Nephron (organoid): ENCODE data around the gene GNL1.
"Not testable (repeated sequence)": the region's sequence is repeated elsewhere in the genome, so short reads cannot be mapped to it uniquely, and the experiment has no call there.

ENCODE experiments used
- H3K27ac Mint-ChIP-seq, 3 experiments: 2 replicates each; pipeline ENCODE4 v1.8.0; 2020; ENCODE audit warnings: mixed read lengths in 3 of 3, mild to moderate bottlenecking in 2 of 3, moderate library complexity in 1 of 3
- H3K27me3 Mint-ChIP-seq: 2 replicates; pipeline ENCODE4 v1.8.0; 2021; ENCODE audit warnings: low read depth, mild to moderate bottlenecking, moderate library complexity, mixed read lengths
- H3K36me3 Mint-ChIP-seq: 2 replicates; pipeline ENCODE4 v1.8.0; 2020; ENCODE audit warnings: low read depth, mixed read lengths
- H3K4me1 Mint-ChIP-seq: 2 replicates; pipeline ENCODE4 v1.8.0; 2020; ENCODE audit warnings: mixed read lengths
- H3K4me3 Mint-ChIP-seq, 3 experiments: 2 replicates each; pipeline ENCODE4 v1.8.0; 2020; ENCODE audit warnings: mild to moderate bottlenecking in 3 of 3, mixed read lengths in 3 of 3, moderate library complexity in 2 of 3
- H3K9me3 Mint-ChIP-seq: 2 replicates; pipeline ENCODE4 v1.8.0; 2020; ENCODE audit warnings: mixed read lengths
- TF ChIP-seq, protein P1 (sequence below), 3 experiments: fragments of 200-600 bp; sonication (generic); IDR thresholded peaks; one replicate each; pipeline ENCODE4 v1.5.0; 2021; ENCODE audit warnings: antibody characterized with exemption in 3 of 3; ENCODE audit not compliant: unreplicated experiment in 3 of 3

The GNL1 gene

DNA sequence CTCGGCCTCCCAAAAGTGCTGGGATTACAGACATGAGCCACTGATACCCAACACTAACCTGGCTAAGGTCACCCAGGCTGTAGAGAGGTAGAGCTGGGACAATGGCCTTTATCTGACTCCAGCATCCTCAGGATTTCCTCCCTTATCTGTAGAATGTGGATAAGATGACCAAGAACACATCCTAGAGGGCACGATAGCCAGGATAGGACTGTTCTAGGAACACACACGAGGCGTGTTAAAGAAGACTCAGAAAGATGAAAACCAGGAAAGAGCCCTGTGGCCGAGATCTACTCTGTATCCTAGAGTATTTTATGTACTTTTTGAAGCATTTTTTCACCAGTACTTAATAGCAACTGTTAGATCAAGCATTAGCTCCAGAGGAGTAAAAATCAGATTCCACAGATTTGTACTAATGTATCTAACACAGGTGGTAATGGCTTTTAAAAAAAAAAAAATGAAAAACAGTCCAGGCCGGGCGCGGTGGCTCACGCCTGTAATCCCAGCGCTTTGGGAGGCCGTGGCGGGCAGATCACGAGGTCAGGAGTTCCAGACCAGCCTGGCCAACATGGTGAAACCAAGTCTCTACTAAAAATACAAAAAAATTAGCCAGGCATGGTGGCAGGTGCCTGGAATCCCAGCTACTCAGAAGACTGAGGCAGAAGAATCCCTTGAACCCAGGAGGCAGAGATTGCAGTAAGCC is 43.5 kb upstream of the GNL1 start:
- Mint-ChIP-seq H3K4me1 (no peaks in the 10 kb centered on the region), H3K4me3 (no peak overlapping the region), H3K36me3 (peaks cover 54% of the 10 kb centered on the region), H3K27me3 (no peaks in the 10 kb centered on the region), H3K9me3 (no peaks in the 10 kb centered on the region), H3K27ac (no peak overlapping the region)
- TF ChIP-seq, protein P1, sequence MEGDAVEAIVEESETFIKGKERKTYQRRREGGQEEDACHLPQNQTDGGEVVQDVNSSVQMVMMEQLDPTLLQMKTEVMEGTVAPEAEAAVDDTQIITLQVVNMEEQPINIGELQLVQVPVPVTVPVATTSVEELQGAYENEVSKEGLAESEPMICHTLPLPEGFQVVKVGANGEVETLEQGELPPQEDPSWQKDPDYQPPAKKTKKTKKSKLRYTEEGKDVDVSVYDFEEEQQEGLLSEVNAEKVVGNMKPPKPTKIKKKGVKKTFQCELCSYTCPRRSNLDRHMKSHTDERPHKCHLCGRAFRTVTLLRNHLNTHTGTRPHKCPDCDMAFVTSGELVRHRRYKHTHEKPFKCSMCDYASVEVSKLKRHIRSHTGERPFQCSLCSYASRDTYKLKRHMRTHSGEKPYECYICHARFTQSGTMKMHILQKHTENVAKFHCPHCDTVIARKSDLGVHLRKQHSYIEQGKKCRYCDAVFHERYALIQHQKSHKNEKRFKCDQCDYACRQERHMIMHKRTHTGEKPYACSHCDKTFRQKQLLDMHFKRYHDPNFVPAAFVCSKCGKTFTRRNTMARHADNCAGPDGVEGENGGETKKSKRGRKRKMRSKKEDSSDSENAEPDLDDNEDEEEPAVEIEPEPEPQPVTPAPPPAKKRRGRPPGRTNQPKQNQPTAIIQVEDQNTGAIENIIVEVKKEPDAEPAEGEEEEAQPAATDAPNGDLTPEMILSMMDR (IDR thresholded peaks at IDR 0.05; ENCODE audit: unreplicated experiment in 3 of 3): no peak

DNA sequence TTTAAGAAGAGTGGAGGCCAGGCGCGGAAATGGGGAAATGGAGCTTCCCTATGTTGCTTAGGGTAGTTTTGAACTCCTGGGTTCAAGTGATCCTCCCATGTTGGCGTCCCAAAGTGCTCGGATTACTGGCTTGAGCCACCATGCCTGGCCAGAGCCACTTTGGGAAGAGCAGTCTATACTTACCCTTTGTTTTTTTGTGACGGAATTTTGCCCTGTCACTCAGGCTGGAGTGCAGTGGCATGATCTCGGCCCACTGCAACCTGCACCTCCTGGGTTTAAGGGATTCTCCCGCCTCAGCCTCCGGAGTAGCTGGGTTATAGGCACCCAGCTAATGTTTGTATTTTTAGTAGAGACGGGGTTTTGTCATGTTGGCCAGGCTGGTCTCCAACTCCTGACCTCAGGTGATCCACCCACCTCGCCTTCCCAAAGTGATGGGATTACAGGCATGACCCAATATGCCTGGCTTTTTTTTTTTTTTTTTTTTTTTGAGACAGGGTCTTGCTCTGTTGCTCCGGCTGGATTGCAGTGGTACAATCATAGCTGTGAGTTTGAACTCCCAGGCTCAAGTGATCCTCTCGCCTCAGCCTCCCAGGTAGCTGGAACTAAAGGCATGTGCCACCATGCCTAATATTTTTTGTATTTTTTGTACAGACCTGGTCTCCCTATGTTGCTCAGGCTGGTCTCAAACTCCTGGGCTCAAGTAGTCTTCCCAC is 42.8 kb upstream of the GNL1 start:
- no peaks in the 10 kb centered on the region for H3K4me1 Mint-ChIP-seq
- no peaks in the 10 kb centered on the region for H3K9me3 Mint-ChIP-seq

DNA sequence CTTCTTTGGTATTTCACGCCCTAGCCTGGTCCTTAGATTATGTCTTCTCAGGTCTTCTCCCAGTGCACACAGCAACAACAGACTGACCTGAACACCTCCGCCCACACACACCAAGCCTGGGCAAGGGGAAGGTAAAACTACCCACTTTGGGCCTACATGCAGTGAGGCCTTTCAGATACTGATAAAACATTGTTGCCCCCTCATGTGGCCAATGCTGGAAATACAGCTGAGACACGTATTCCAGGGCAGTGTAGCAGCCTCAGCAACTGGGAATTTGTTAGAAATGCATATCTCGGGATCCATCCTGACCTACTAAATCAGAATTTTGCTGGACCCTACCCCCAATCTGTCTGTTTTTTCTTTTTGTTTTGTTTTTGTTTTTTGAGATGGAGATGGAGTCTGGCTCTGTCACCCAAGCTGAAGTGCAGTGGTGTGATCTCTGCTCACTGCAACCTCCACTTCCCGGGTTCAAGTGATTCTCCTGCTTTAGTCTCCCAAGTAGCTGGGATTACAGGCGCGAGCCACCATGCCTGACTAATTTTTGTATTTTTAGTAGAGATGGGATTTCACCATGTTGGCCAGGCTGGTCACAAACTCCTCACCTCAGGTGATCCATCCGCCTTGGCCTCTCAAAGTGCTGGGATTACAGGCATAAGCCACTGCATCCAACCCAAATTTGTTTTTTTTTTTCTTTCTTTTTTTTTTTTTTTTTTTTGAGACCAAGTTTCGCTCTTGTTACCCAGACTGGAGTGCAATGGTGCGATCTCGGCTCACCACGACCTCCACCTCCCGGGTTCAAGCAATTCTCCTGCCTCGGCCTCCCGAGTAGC is 41.2 kb upstream of the GNL1 start:
- Mint-ChIP-seq H3K27ac (peak overlapping the region in 2 of 3 experiments; percentile 12 to 32), H3K36me3 (peaks cover 38% of the 10 kb centered on the region)
- not testable (repeated sequence) for H3K9me3 Mint-ChIP-seq, H3K4me3 Mint-ChIP-seq, H3K27me3 Mint-ChIP-seq, H3K4me1 Mint-ChIP-seq
- TF ChIP-seq, protein P1 (IDR thresholded peaks at IDR 0.05; ENCODE audit: unreplicated experiment in 3 of 3): peak; percentile 75 to 80 (median 78)

More for the DNA sequence above, 42.8 kb upstream of the GNL1 start:
- TF ChIP-seq, protein P1 (IDR thresholded peaks at IDR 0.05; ENCODE audit: unreplicated experiment in 3 of 3): no peak
- no peaks in the 10 kb centered on the region for H3K27me3 Mint-ChIP-seq
- no peak overlapping the region for H3K27ac Mint-ChIP-seq
- H3K4me3 Mint-ChIP-seq: no peak overlapping the region
- H3K36me3 Mint-ChIP-seq: peaks cover 49% of the 10 kb centered on the region

DNA sequence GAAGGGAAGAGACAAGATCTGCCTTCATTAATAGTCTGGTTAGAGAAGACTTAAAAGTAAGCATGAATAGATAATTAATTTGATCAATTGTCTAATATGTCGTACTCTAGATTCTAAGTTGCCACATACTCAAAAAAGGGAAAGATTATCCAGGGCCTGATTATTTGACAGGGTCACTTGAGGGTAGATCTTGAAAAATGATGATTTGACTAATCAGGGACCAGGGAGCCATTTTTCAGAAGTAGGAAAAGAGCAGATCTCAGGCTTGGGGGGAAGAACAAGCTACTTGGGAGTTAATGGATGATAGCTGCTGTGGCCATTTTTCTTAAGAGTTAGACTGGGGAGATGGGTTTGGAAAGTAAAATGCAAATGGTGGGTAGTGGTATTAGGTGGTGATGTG is 36.0 kb upstream of the GNL1 start:
- no peak overlapping the region for H3K4me3 Mint-ChIP-seq
- no peaks in the 10 kb centered on the region for H3K9me3 Mint-ChIP-seq
- TF ChIP-seq, protein P1 (IDR thresholded peaks at IDR 0.05; ENCODE audit: unreplicated experiment in 3 of 3): no peak
- H3K4me1 Mint-ChIP-seq: peaks cover 9% of the 10 kb centered on the region
- H3K27me3 Mint-ChIP-seq: no peaks in the 10 kb centered on the region
- H3K27ac Mint-ChIP-seq: peak overlapping the region; percentile 2 to 12 (median 3)
- peaks cover 54% of the 10 kb centered on the region for H3K36me3 Mint-ChIP-seq

DNA sequence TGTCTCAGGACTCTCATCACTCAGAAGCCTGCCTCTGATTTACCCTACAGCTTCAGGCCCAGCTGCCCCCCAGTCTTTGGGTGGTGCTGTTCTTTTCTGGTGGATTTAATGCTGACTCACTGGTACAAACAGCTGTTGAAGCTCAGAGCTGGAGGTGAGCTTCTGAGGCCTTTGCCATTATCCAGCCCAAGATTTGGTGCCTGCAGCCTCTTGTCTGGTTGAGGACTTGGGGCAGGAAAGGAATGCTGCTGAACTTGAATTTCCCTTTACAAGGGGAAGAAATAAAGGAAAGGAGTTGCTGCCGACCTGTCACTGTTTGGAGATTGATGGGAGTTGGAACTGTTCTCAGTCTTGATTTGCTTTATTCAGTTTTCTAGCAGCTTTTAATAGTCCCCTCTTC is 34.7 kb upstream of the GNL1 start:
- Mint-ChIP-seq H3K27ac (peak overlapping the region; percentile 79 to 92 (median 85)), H3K4me3 (no peak overlapping the region), H3K9me3 (no peaks in the 10 kb centered on the region), H3K4me1 (peaks cover 9% of the 10 kb centered on the region), H3K36me3 (peaks cover 60% of the 10 kb centered on the region), H3K27me3 (no peaks in the 10 kb centered on the region)
- TF ChIP-seq, protein P1 (IDR thresholded peaks at IDR 0.05; ENCODE audit: unreplicated experiment in 3 of 3): no peak
